H9 (cell line): Measurements from ENCODE around the gene PDIA2. TPM values are rescaled to one million over a fixed set of nuclear protein-coding genes. Genes with fewer than 3 reads are reported as not detected.

ENCODE experiments used
- DNase-seq: peaks from one replicate; pipeline ENCODE4 v3.0.0-alpha.2; 2017
- H2AFZ ChIP-seq: one replicate; pipeline ENCODE4 v1.6.1; 2013; ENCODE audit warnings: mild to moderate bottlenecking, low read length, control low read depth, moderate library complexity
- H2AK5ac ChIP-seq: 2 replicates; pipeline ENCODE4 v1.6.1; 2013; ENCODE audit warnings: low read length, control low read depth, mixed read lengths; ENCODE audit not compliant: insufficient read length
- H2BK120ac ChIP-seq: one replicate; pipeline ENCODE4 v1.6.1; 2013; ENCODE audit warnings: low read depth, mild to moderate bottlenecking, low read length, control low read depth, inconsistent platforms; ENCODE audit not compliant: poor library complexity, severe bottlenecking
- H2BK12ac ChIP-seq: 2 replicates; pipeline ENCODE4 v1.6.1; 2013; ENCODE audit warnings: low read length, control low read depth, mixed read lengths, low read depth; ENCODE audit not compliant: insufficient read length
- H2BK15ac ChIP-seq: 2 replicates; pipeline ENCODE4 v1.6.1; 2013; ENCODE audit warnings: low read depth, low read length, control low read depth
- H2BK20ac ChIP-seq: one replicate; pipeline ENCODE4 v1.6.1; 2013; ENCODE audit warnings: low read depth, mild to moderate bottlenecking, low read length, control low read depth, inconsistent platforms; ENCODE audit not compliant: poor library complexity, severe bottlenecking
- H2BK5ac ChIP-seq: 2 replicates; pipeline ENCODE4 v1.6.1; 2013; ENCODE audit warnings: low read length, control low read depth, mixed read lengths; ENCODE audit not compliant: insufficient read length
- H3K14ac ChIP-seq: 2 replicates; pipeline ENCODE4 v1.6.1; 2013; ENCODE audit warnings: low read length, control low read depth; ENCODE audit not compliant: insufficient read depth
- H3K18ac ChIP-seq: 2 replicates; pipeline ENCODE4 v1.6.1; 2013; ENCODE audit warnings: low read depth, mild to moderate bottlenecking, mixed read lengths, low read length, control low read depth; ENCODE audit not compliant: insufficient read length
- H3K23ac ChIP-seq: 2 replicates; pipeline ENCODE4 v1.6.1; 2013; ENCODE audit warnings: low read length, control low read depth, mixed read lengths, low read depth; ENCODE audit not compliant: insufficient read length
- H3K23me2 ChIP-seq: 2 replicates; pipeline ENCODE4 v1.6.1; 2013; ENCODE audit warnings: low read depth, mild to moderate bottlenecking, mixed read lengths, low read length, control low read depth; ENCODE audit not compliant: insufficient read length, poor library complexity, severe bottlenecking
- H3K27ac ChIP-seq: 2 replicates; pipeline ENCODE4 v1.5.1; 2013; ENCODE audit warnings: low read length, control low read depth, mixed read lengths, low read depth; ENCODE audit not compliant: insufficient read length
- H3K27me3 ChIP-seq: 2 replicates; pipeline ENCODE4 v1.6.1; 2013; ENCODE audit warnings: low read length, control low read depth, inconsistent platforms; ENCODE audit not compliant: insufficient read depth
- H3K4ac ChIP-seq: 2 replicates; pipeline ENCODE4 v1.6.1; 2013; ENCODE audit warnings: low read depth, mild to moderate bottlenecking, control low read depth, inconsistent platforms, low read length, moderate library complexity
- H3K4me1 ChIP-seq: 2 replicates; pipeline ENCODE4 v1.6.1; 2013; ENCODE audit warnings: low read length, control low read depth, inconsistent platforms; ENCODE audit not compliant: insufficient read depth
- H3K4me2 ChIP-seq: 2 replicates; pipeline ENCODE4 v1.6.1; 2013; ENCODE audit warnings: low read length, control low read depth, mixed read lengths; ENCODE audit not compliant: insufficient read length, insufficient read depth
- H3K56ac ChIP-seq: 2 replicates; pipeline ENCODE4 v1.6.1; 2013; ENCODE audit warnings: low read depth, mild to moderate bottlenecking, mixed read lengths, low read length, control low read depth; ENCODE audit not compliant: insufficient read length
- H3K79me1 ChIP-seq: 2 replicates; pipeline ENCODE4 v1.6.1; 2013; ENCODE audit warnings: low read depth, mild to moderate bottlenecking, moderate library complexity, low read length, control low read depth, inconsistent platforms; ENCODE audit not compliant: insufficient read depth, poor library complexity, severe bottlenecking
- H3K79me2 ChIP-seq: 2 replicates; pipeline ENCODE4 v1.6.1; 2013; ENCODE audit warnings: low read length, control low read depth, inconsistent platforms; ENCODE audit not compliant: insufficient read depth
- H3K9ac ChIP-seq: 2 replicates; pipeline ENCODE4 v1.6.1; 2013; ENCODE audit warnings: low read length, control low read depth, mixed read lengths; ENCODE audit not compliant: insufficient read length; ENCODE audit errors: extremely low read depth
- H3K9me3 ChIP-seq: one replicate; pipeline ENCODE4 v1.6.1; 2013; ENCODE audit warnings: low read depth, low read length, inconsistent platforms; ENCODE audit not compliant: control insufficient read depth
- H3T11ph ChIP-seq: one replicate; pipeline ENCODE4 v1.6.1; 2013; ENCODE audit warnings: mild to moderate bottlenecking, low read length, control low read depth, inconsistent platforms
- H4K20me1 ChIP-seq: one replicate; pipeline ENCODE4 v1.6.1; 2013; ENCODE audit not compliant: control insufficient read depth, insufficient read length, insufficient read depth
- H4K5ac ChIP-seq: 2 replicates; pipeline ENCODE4 v1.6.1; 2013; ENCODE audit warnings: low read depth, mild to moderate bottlenecking, mixed read lengths, low read length, control low read depth; ENCODE audit not compliant: insufficient read length
- H4K8ac ChIP-seq: replicated peaks from 2 replicates; pipeline ENCODE4 v1.6.1; 2013; ENCODE audit warnings: low read length, control low read depth, mixed read lengths, low read depth; ENCODE audit not compliant: insufficient read length
- H4K91ac ChIP-seq: 2 replicates; pipeline ENCODE4 v1.6.1; 2013; ENCODE audit warnings: low read depth, mild to moderate bottlenecking, moderate library complexity, mixed read lengths, low read length, control low read depth; ENCODE audit not compliant: insufficient read length
- H3K27ac Mint-ChIP-seq, 3 experiments: 2 replicates in 2 of 3; 3 replicates in 1 of 3; pipeline ENCODE4 v1.8.0; 2020 to 2021; ENCODE audit warnings: mixed read lengths in 3 of 3, mild to moderate bottlenecking in 1 of 3, moderate library complexity in 1 of 3
- H3K27me3 Mint-ChIP-seq: 2 replicates; pipeline ENCODE4 v1.8.0; 2021; ENCODE audit warnings: low read depth, mild to moderate bottlenecking, moderate library complexity, mixed read lengths
- H3K36me3 Mint-ChIP-seq, 3 experiments: 2 replicates in 2 of 3; 3 replicates in 1 of 3; pipeline ENCODE4 v1.8.0; 2020 to 2021; ENCODE audit warnings: low read depth in 3 of 3, mixed read lengths in 3 of 3; ENCODE audit not compliant: insufficient read depth in 1 of 3
- H3K4me1 Mint-ChIP-seq, 2 experiments: 2 replicates each; pipeline ENCODE4 v1.8.0; 2020; ENCODE audit warnings: mixed read lengths in 2 of 2
- H3K4me3 Mint-ChIP-seq, 2 experiments: 2 replicates in 1 of 2; 3 replicates in 1 of 2; pipeline ENCODE4 v1.8.0; 2020 to 2021; ENCODE audit warnings: mild to moderate bottlenecking in 2 of 2, mixed read lengths in 2 of 2, moderate library complexity in 1 of 2
- H3K9me3 Mint-ChIP-seq, 2 experiments: 2 replicates in 1 of 2; 3 replicates in 1 of 2; pipeline ENCODE4 v1.8.0; 2020; ENCODE audit warnings: mild to moderate bottlenecking in 2 of 2, mixed read lengths in 2 of 2, moderate library complexity in 1 of 2
- WGBS: extraction: QIAGEN DNeasy Blood & Tissue Kit; methylation state at CpG from one replicate; pipeline ENCODE4 v1.1.7; 2013; ENCODE audit warnings: missing lambda C conversion rate, low lambda C conversion rate, mixed read lengths; ENCODE audit not compliant: insufficient read length; ENCODE audit errors: extremely low coverage; 5-methylcytosine and 5-hydroxymethylcytosine counted together
- total RNA-seq: library from RNA; stranded (reverse); gene quantifications from 2 replicates; pipeline ENCODE4 v1.2.1, GENCODE V29; 2021
- TF ChIP-seq, protein P1 (sequence below): fragments of 200-600 bp; sonication (generic); conservative IDR thresholded peaks from 3 replicates; pipeline ENCODE4 v1.8.0; 2021; ENCODE audit warnings: antibody characterized with exemption, mild to moderate bottlenecking

Gene PDIA2
- total RNA-seq, 1 experiment from 2014 or later = 1.4 TPM

DNA sequence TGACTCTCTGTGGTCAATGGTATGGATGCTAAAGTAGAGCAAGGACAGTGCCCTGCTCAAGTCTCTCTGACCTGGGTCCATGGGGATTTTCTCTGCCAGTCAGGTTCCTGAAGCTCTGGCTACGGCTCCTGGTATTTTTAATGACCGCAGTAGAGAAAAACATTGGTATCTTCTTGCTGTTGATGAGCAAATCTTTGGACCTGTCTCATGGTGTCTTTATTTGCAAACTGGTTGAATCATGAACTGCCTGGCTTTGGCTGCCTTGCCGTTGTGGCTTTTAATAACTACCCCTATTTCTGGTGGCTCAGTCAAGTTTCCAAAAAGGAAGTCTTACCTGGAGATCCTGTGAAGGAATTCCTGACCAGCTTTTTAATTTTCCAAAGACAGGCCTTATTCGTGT lies 39.6 kb upstream of the PDIA2 start:
- H2BK20ac ChIP-seq = no peak overlapping the region
- H2BK12ac ChIP-seq = no peak overlapping the region
- H4K91ac ChIP-seq = no peak overlapping the region
- no peak overlapping the region for H2AK5ac ChIP-seq
- H3T11ph ChIP-seq = no peak overlapping the region
- H3K4me1 ChIP-seq = no peaks in the 10 kb centered on the region
- H2BK120ac ChIP-seq = no peak overlapping the region
- no peak overlapping the region for H3K4me3 Mint-ChIP-seq
- peaks cover 12% of the 10 kb centered on the region for H3K79me1 ChIP-seq
- no peak overlapping the region for H3K23ac ChIP-seq
- no peak overlapping the region for H3K27ac ChIP-seq
- no peak for DNase-seq
- no peaks in the 10 kb centered on the region for H3K9me3 ChIP-seq
- no peaks in the 10 kb centered on the region for H3K27me3 Mint-ChIP-seq
- TF ChIP-seq, protein P1, sequence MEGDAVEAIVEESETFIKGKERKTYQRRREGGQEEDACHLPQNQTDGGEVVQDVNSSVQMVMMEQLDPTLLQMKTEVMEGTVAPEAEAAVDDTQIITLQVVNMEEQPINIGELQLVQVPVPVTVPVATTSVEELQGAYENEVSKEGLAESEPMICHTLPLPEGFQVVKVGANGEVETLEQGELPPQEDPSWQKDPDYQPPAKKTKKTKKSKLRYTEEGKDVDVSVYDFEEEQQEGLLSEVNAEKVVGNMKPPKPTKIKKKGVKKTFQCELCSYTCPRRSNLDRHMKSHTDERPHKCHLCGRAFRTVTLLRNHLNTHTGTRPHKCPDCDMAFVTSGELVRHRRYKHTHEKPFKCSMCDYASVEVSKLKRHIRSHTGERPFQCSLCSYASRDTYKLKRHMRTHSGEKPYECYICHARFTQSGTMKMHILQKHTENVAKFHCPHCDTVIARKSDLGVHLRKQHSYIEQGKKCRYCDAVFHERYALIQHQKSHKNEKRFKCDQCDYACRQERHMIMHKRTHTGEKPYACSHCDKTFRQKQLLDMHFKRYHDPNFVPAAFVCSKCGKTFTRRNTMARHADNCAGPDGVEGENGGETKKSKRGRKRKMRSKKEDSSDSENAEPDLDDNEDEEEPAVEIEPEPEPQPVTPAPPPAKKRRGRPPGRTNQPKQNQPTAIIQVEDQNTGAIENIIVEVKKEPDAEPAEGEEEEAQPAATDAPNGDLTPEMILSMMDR = no peak
- H4K8ac ChIP-seq = no peak overlapping the region
- no peak overlapping the region for H2BK5ac ChIP-seq
- H2BK15ac ChIP-seq = no peak overlapping the region
- no peak overlapping the region for H3K18ac ChIP-seq
- H3K9ac ChIP-seq = no peak overlapping the region
- H3K79me2 ChIP-seq = no peaks in the 10 kb centered on the region; the same call in 1 of the 2 replicates
- no peak overlapping the region for H2AFZ ChIP-seq
- H3K27me3 ChIP-seq = no peaks in the 10 kb centered on the region
- H4K5ac ChIP-seq = no peak overlapping the region
- WGBS = no CpG with 5 or more reads among the region's 4 CpGs
- no peaks in the 10 kb centered on the region for H3K23me2 ChIP-seq
- H3K4ac ChIP-seq = no peak overlapping the region
- H3K14ac ChIP-seq = no peak overlapping the region
- peak overlapping the region in 2 of 3 experiments; percentile 37 to 61; a peak in 2 of 7 replicates for H3K27ac Mint-ChIP-seq
- H3K4me2 ChIP-seq = no peak overlapping the region
- H3K56ac ChIP-seq = no peak overlapping the region
- peaks cover 2 to 3% of the 10 kb centered on the region in 2 experiments; a peak in 3 of 4 replicates for H3K4me1 Mint-ChIP-seq
- H4K20me1 ChIP-seq = no peaks in the 10 kb centered on the region
- H3K9me3 Mint-ChIP-seq = no peaks in the 10 kb centered on the region
- H3K36me3 Mint-ChIP-seq = peaks cover 0 to 5% (median 0%) of the 10 kb centered on the region in 3 experiments; a peak in 2 of 7 replicates
